HEK293 (cell line): ENCODE data around the gene UCHL1.

ENCODE experiments used
- FEZF1 ChIP-seq: fragments of 450-650 bp; formaldehyde crosslinking; IDR thresholded peaks from 2 replicates; pipeline ENCODE4 v1.5.1; 2016; ENCODE audit warnings: missing biosample characterization, missing genetic modification characterization
- GLI2 ChIP-seq: fragments of 450-650 bp; formaldehyde crosslinking; IDR thresholded peaks from 2 replicates; pipeline ENCODE4; 2017; ENCODE audit warnings: missing biosample characterization, missing genetic modification characterization, low read depth, borderline replicate concordance
- KLF8 ChIP-seq: fragments of 450-650 bp; formaldehyde crosslinking; IDR thresholded peaks from 2 replicates; pipeline ENCODE4 v1.5.1; 2016; ENCODE audit warnings: missing biosample characterization, missing genetic modification characterization
- SETDB1 ChIP-seq: IDR thresholded peaks from one replicate; pipeline ENCODE4 v1.6.1; 2017; ENCODE audit warnings: mild to moderate bottlenecking, low read length, moderate library complexity, mixed read lengths; ENCODE audit not compliant: insufficient read length
- ZBTB21 ChIP-seq: fragments of 450-650 bp; formaldehyde crosslinking; IDR thresholded peaks from 2 replicates; pipeline ENCODE4 v1.5.1; 2017; ENCODE audit warnings: missing biosample characterization, missing genetic modification characterization
- ZNF292 ChIP-seq: fragments of 450-650 bp; formaldehyde crosslinking; IDR thresholded peaks from 2 replicates; pipeline ENCODE4 v1.5.1; 2016; ENCODE audit warnings: low read depth, missing biosample characterization, missing genetic modification characterization, borderline replicate concordance
- ZNF510 ChIP-seq: fragments of 450-650 bp; formaldehyde crosslinking; IDR thresholded peaks from 2 replicates; pipeline ENCODE4 v1.5.1; 2018; ENCODE audit warnings: mild to moderate bottlenecking, missing genetic modification characterization, missing biosample characterization; ENCODE audit not compliant: insufficient replicate concordance
- ZNF530 ChIP-seq: fragments of 450-650 bp; formaldehyde crosslinking; IDR thresholded peaks from 2 replicates; pipeline ENCODE4 v1.5.1; 2016; ENCODE audit warnings: low read depth, missing biosample characterization, missing genetic modification characterization
- ZNF561 ChIP-seq: fragments of 450-650 bp; IDR thresholded peaks from 2 replicates; pipeline ENCODE4 v1.5.1; 2018; ENCODE audit warnings: missing biosample characterization, missing genetic modification characterization, borderline replicate concordance
- ZNF585B ChIP-seq: fragments of 450-650 bp; formaldehyde crosslinking; IDR thresholded peaks from 2 replicates; pipeline ENCODE4 v1.5.1; 2016; ENCODE audit warnings: missing biosample characterization, missing genetic modification characterization
- ZNF837 ChIP-seq: fragments of 450-650 bp; formaldehyde crosslinking; IDR thresholded peaks from 2 replicates; pipeline ENCODE4 v1.5.1; 2016; ENCODE audit warnings: missing biosample characterization, missing genetic modification characterization
- TF ChIP-seq, protein P1 (sequence below): fragments of 450-650 bp; formaldehyde crosslinking; IDR thresholded peaks from 2 replicates; pipeline ENCODE4 v1.5.1; 2016; ENCODE audit warnings: missing biosample characterization, missing genetic modification characterization, low read depth
- TF ChIP-seq, protein P2 (sequence below): fragments of 450-650 bp; formaldehyde crosslinking; IDR thresholded peaks from 2 replicates; pipeline ENCODE4 v1.5.1; 2016; ENCODE audit warnings: missing biosample characterization, missing genetic modification characterization
- TF ChIP-seq, protein P3 (sequence below): fragments of 450-650 bp; formaldehyde crosslinking; IDR thresholded peaks from 2 replicates; pipeline ENCODE4 v1.5.1; 2016; ENCODE audit warnings: missing biosample characterization, missing genetic modification characterization
- TF ChIP-seq, protein P4 (sequence below): fragments of 450-650 bp; formaldehyde crosslinking; IDR thresholded peaks from 2 replicates; pipeline ENCODE4 v1.5.1; 2016; ENCODE audit warnings: missing biosample characterization, missing genetic modification characterization
- TF ChIP-seq, protein P5 (sequence below): fragments of 450-650 bp; formaldehyde crosslinking; IDR thresholded peaks from 2 replicates; pipeline ENCODE4 v1.5.1; 2016; ENCODE audit warnings: missing biosample characterization, missing genetic modification characterization, borderline replicate concordance
- TF ChIP-seq, protein P6 (sequence below): fragments of 450-650 bp; formaldehyde crosslinking; IDR thresholded peaks from 2 replicates; pipeline ENCODE4 v1.5.1; 2016; ENCODE audit warnings: missing biosample characterization, missing genetic modification characterization
- TF ChIP-seq, protein P7 (sequence below): fragments of 450-650 bp; formaldehyde crosslinking; IDR thresholded peaks from 2 replicates; pipeline ENCODE4 v1.5.1; 2017; ENCODE audit warnings: missing biosample characterization, missing genetic modification characterization
- TF ChIP-seq, protein P8 (sequence below): fragments of 450-650 bp; formaldehyde crosslinking; IDR thresholded peaks from 2 replicates; pipeline ENCODE4 v1.5.1; 2017; ENCODE audit warnings: missing biosample characterization, mild to moderate bottlenecking, missing genetic modification characterization, moderate library complexity
- TF ChIP-seq, protein P9 (sequence below): fragments of 450-650 bp; formaldehyde crosslinking; IDR thresholded peaks from 2 replicates; pipeline ENCODE4 v1.5.1; 2016; ENCODE audit warnings: missing biosample characterization, missing genetic modification characterization, low read depth

The UCHL1 gene

DNA sequence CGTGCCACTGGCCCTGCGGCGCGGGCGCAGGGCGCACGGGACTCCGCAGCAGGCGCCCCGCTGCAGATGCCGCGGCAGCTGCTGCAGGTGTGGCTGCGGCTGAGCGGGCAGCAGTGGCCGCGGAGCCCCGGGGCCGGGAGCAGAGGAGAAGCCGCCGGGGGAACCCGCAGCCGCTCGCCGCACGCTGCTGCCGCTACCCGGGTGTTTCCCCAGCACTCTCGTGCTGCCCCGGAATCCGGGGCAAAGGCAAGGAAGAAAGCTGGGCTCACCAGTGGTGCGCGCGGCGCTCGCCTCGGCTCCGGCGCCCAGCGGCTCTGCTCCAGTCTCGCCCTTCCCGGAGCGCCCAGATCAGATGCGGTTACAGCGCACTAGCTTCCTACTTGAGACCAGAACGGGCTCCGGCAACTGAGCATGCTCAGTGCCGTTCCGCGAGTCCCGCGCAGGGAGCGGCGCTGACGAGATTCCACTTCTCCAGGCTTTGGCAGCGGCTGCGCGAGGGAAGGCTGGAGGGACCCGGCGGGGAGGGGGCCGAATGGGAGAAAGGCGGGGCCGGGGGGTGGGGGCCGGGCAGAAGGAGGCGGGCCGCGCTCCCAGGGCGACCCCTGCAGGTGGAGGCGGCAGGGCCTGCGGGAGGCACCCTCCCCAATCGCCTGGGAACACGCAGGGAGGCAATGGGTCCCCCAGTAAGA is 42.4 kb upstream of the UCHL1 start, which contains the start of gene APBB2 (continued):
- TF ChIP-seq, protein P1, sequence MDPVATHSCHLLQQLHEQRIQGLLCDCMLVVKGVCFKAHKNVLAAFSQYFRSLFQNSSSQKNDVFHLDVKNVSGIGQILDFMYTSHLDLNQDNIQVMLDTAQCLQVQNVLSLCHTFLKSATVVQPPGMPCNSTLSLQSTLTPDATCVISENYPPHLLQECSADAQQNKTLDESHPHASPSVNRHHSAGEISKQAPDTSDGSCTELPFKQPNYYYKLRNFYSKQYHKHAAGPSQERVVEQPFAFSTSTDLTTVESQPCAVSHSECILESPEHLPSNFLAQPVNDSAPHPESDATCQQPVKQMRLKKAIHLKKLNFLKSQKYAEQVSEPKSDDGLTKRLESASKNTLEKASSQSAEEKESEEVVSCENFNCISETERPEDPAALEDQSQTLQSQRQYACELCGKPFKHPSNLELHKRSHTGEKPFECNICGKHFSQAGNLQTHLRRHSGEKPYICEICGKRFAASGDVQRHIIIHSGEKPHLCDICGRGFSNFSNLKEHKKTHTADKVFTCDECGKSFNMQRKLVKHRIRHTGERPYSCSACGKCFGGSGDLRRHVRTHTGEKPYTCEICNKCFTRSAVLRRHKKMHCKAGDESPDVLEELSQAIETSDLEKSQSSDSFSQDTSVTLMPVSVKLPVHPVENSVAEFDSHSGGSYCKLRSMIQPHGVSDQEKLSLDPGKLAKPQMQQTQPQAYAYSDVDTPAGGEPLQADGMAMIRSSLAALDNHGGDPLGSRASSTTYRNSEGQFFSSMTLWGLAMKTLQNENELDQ (tag by site-specific recombination) = no peak
- TF ChIP-seq FEZF1 (tag by site-specific recombination) (no peak), ZNF561 (tag by site-specific recombination) (no peak), ZBTB21 (tag by site-specific recombination) (no peak), ZNF292 (tag by site-specific recombination) (no peak), GLI2 (tag by site-specific recombination) (no peak), KLF8 (tag by site-specific recombination) (peak; percentile 21; the same call in 1 of the 2 replicates), ZNF530 (no peak), ZNF510 (tag by site-specific recombination) (no peak), SETDB1 (no peak), ZNF837 (tag by site-specific recombination) (no peak), ZNF585B (tag by site-specific recombination) (no peak)
- TF ChIP-seq, protein P2, sequence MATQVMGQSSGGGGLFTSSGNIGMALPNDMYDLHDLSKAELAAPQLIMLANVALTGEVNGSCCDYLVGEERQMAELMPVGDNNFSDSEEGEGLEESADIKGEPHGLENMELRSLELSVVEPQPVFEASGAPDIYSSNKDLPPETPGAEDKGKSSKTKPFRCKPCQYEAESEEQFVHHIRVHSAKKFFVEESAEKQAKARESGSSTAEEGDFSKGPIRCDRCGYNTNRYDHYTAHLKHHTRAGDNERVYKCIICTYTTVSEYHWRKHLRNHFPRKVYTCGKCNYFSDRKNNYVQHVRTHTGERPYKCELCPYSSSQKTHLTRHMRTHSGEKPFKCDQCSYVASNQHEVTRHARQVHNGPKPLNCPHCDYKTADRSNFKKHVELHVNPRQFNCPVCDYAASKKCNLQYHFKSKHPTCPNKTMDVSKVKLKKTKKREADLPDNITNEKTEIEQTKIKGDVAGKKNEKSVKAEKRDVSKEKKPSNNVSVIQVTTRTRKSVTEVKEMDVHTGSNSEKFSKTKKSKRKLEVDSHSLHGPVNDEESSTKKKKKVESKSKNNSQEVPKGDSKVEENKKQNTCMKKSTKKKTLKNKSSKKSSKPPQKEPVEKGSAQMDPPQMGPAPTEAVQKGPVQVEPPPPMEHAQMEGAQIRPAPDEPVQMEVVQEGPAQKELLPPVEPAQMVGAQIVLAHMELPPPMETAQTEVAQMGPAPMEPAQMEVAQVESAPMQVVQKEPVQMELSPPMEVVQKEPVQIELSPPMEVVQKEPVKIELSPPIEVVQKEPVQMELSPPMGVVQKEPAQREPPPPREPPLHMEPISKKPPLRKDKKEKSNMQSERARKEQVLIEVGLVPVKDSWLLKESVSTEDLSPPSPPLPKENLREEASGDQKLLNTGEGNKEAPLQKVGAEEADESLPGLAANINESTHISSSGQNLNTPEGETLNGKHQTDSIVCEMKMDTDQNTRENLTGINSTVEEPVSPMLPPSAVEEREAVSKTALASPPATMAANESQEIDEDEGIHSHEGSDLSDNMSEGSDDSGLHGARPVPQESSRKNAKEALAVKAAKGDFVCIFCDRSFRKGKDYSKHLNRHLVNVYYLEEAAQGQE (tag by site-specific recombination) = no peak
- TF ChIP-seq, protein P3, sequence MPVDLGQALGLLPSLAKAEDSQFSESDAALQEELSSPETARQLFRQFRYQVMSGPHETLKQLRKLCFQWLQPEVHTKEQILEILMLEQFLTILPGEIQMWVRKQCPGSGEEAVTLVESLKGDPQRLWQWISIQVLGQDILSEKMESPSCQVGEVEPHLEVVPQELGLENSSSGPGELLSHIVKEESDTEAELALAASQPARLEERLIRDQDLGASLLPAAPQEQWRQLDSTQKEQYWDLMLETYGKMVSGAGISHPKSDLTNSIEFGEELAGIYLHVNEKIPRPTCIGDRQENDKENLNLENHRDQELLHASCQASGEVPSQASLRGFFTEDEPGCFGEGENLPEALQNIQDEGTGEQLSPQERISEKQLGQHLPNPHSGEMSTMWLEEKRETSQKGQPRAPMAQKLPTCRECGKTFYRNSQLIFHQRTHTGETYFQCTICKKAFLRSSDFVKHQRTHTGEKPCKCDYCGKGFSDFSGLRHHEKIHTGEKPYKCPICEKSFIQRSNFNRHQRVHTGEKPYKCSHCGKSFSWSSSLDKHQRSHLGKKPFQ (tag by site-specific recombination) = no peak
- TF ChIP-seq, protein P4, sequence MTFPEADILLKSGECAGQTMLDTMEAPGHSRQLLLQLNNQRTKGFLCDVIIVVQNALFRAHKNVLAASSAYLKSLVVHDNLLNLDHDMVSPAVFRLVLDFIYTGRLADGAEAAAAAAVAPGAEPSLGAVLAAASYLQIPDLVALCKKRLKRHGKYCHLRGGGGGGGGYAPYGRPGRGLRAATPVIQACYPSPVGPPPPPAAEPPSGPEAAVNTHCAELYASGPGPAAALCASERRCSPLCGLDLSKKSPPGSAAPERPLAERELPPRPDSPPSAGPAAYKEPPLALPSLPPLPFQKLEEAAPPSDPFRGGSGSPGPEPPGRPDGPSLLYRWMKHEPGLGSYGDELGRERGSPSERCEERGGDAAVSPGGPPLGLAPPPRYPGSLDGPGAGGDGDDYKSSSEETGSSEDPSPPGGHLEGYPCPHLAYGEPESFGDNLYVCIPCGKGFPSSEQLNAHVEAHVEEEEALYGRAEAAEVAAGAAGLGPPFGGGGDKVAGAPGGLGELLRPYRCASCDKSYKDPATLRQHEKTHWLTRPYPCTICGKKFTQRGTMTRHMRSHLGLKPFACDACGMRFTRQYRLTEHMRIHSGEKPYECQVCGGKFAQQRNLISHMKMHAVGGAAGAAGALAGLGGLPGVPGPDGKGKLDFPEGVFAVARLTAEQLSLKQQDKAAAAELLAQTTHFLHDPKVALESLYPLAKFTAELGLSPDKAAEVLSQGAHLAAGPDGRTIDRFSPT (tag by site-specific recombination) = no peak
- TF ChIP-seq, protein P5, sequence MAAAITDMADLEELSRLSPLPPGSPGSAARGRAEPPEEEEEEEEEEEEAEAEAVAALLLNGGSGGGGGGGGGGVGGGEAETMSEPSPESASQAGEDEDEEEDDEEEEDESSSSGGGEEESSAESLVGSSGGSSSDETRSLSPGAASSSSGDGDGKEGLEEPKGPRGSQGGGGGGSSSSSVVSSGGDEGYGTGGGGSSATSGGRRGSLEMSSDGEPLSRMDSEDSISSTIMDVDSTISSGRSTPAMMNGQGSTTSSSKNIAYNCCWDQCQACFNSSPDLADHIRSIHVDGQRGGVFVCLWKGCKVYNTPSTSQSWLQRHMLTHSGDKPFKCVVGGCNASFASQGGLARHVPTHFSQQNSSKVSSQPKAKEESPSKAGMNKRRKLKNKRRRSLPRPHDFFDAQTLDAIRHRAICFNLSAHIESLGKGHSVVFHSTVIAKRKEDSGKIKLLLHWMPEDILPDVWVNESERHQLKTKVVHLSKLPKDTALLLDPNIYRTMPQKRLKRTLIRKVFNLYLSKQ (tag by site-specific recombination) = no peak
- TF ChIP-seq, protein P6, sequence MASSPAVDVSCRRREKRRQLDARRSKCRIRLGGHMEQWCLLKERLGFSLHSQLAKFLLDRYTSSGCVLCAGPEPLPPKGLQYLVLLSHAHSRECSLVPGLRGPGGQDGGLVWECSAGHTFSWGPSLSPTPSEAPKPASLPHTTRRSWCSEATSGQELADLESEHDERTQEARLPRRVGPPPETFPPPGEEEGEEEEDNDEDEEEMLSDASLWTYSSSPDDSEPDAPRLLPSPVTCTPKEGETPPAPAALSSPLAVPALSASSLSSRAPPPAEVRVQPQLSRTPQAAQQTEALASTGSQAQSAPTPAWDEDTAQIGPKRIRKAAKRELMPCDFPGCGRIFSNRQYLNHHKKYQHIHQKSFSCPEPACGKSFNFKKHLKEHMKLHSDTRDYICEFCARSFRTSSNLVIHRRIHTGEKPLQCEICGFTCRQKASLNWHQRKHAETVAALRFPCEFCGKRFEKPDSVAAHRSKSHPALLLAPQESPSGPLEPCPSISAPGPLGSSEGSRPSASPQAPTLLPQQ (tag by site-specific recombination) = no peak
- TF ChIP-seq, protein P7, sequence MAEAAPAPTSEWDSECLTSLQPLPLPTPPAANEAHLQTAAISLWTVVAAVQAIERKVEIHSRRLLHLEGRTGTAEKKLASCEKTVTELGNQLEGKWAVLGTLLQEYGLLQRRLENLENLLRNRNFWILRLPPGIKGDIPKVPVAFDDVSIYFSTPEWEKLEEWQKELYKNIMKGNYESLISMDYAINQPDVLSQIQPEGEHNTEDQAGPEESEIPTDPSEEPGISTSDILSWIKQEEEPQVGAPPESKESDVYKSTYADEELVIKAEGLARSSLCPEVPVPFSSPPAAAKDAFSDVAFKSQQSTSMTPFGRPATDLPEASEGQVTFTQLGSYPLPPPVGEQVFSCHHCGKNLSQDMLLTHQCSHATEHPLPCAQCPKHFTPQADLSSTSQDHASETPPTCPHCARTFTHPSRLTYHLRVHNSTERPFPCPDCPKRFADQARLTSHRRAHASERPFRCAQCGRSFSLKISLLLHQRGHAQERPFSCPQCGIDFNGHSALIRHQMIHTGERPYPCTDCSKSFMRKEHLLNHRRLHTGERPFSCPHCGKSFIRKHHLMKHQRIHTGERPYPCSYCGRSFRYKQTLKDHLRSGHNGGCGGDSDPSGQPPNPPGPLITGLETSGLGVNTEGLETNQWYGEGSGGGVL (tag by site-specific recombination) = no peak
- TF ChIP-seq, protein P8, sequence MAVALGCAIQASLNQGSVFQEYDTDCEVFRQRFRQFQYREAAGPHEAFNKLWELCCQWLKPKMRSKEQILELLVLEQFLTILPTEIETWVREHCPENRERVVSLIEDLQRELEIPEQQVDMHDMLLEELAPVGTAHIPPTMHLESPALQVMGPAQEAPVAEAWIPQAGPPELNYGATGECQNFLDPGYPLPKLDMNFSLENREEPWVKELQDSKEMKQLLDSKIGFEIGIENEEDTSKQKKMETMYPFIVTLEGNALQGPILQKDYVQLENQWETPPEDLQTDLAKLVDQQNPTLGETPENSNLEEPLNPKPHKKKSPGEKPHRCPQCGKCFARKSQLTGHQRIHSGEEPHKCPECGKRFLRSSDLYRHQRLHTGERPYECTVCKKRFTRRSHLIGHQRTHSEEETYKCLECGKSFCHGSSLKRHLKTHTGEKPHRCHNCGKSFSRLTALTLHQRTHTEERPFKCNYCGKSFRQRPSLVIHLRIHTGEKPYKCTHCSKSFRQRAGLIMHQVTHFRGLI = no peak
- TF ChIP-seq, protein P9, sequence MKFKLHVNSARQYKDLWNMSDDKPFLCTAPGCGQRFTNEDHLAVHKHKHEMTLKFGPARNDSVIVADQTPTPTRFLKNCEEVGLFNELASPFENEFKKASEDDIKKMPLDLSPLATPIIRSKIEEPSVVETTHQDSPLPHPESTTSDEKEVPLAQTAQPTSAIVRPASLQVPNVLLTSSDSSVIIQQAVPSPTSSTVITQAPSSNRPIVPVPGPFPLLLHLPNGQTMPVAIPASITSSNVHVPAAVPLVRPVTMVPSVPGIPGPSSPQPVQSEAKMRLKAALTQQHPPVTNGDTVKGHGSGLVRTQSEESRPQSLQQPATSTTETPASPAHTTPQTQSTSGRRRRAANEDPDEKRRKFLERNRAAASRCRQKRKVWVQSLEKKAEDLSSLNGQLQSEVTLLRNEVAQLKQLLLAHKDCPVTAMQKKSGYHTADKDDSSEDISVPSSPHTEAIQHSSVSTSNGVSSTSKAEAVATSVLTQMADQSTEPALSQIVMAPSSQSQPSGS (tag by site-specific recombination) = no peak
